Esophagus muscularis mucosa (tissue), 4 donors: ENCODE data around the gene C14orf119.

Source experiments
- EP300 ChIP-seq: sonication (generic); formaldehyde crosslinking; IDR thresholded peaks from one replicate; pipeline ENCODE4 v1.6.1; 2017; ENCODE audit warnings: antibody characterized with exemption
- POLR2A ChIP-seq: fragments of 450-650 bp; IDR thresholded peaks from one replicate; pipeline ENCODE4 v1.6.1; 2017; ENCODE audit warnings: antibody characterized with exemption, moderate library complexity, mild to moderate bottlenecking, low read depth
- POLR2AphosphoS5 ChIP-seq, 2 donors: sonication (generic); formaldehyde crosslinking; IDR thresholded peaks; one replicate each; pipeline ENCODE4 v1.6.1; 2017; ENCODE audit warnings: antibody characterized with exemption in 2 of 2
- TF ChIP-seq, protein P1 (sequence below), 3 experiments: fragments of 200-600 bp in 2 of 3; fragments of 450-650 bp in 1 of 3; sonication (generic) in 2 of 3; IDR thresholded peaks; one replicate each; pipeline ENCODE4 v1.5.1; 2017 to 2019; ENCODE audit warnings: antibody characterized with exemption in 3 of 3, mild to moderate bottlenecking in 2 of 3, moderate library complexity in 1 of 3

DNA sequence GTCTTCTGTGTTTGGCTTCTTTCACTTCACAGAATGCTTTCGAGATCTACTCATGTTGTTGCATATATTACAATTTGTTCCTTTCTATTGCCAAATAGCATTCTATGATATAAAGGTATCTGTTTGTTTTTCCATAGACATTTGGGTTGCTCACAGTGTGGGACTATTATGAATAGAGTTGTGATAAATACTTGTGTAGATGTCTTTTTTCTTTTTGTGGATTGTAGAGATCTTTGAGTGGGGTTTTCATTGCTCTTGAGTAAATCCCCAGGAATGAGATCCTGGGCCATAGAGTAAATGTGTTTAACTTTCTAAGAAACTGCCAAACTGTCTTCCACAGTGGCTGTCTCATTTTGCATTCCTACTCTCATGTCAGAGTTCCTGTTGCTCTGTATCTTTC, 48.6 kb downstream of the C14orf119 start:
- TF ChIP-seq, protein P1, sequence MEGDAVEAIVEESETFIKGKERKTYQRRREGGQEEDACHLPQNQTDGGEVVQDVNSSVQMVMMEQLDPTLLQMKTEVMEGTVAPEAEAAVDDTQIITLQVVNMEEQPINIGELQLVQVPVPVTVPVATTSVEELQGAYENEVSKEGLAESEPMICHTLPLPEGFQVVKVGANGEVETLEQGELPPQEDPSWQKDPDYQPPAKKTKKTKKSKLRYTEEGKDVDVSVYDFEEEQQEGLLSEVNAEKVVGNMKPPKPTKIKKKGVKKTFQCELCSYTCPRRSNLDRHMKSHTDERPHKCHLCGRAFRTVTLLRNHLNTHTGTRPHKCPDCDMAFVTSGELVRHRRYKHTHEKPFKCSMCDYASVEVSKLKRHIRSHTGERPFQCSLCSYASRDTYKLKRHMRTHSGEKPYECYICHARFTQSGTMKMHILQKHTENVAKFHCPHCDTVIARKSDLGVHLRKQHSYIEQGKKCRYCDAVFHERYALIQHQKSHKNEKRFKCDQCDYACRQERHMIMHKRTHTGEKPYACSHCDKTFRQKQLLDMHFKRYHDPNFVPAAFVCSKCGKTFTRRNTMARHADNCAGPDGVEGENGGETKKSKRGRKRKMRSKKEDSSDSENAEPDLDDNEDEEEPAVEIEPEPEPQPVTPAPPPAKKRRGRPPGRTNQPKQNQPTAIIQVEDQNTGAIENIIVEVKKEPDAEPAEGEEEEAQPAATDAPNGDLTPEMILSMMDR (IDR thresholded peaks at IDR 0.05) = no peak
- TF ChIP-seq POLR2A = no peak
- no peak for TF ChIP-seq POLR2AphosphoS5 (IDR thresholded peaks at IDR 0.05)
- TF ChIP-seq EP300 = no peak
